SK-N-SH (cell line): ENCODE measurements around the gene CACNG5.

Experiments
- CHD2 ChIP-seq: fragments of 150-350 bp; IDR thresholded peaks from 2 replicates; pipeline ENCODE4 v1.6.1; 2018; ENCODE audit warnings: low read length; ENCODE audit not compliant: partially characterized antibody
- EP300 ChIP-seq, 2 experiments: IDR thresholded peaks; 2 replicates each; pipeline versions ENCODE4 v1.4.0 to v1.6.1; 2012; ENCODE audit warnings: borderline replicate concordance in 1 of 2, low read depth in 1 of 2, low read length in 1 of 2
- EZH2phosphoT487 ChIP-seq: fragments of 200-600 bp; sonication (generic); IDR thresholded peaks from 2 replicates; pipeline ENCODE4 v1.6.1; 2017; ENCODE audit warnings: low read depth, mixed run types, mild to moderate bottlenecking, antibody characterized with exemption, moderate library complexity, borderline replicate concordance
- MAX ChIP-seq: IDR thresholded peaks from 2 replicates; pipeline ENCODE4 v1.4.0; 2012; ENCODE audit warnings: low read depth
- NRF1 ChIP-seq: IDR thresholded peaks from 2 replicates; pipeline ENCODE4 v1.6.1; 2012; ENCODE audit warnings: low read depth, mild to moderate bottlenecking, low read length
- POLR2AphosphoS5 ChIP-seq: IDR thresholded peaks from 2 replicates; pipeline ENCODE4 v1.6.1; 2012; ENCODE audit warnings: low read depth, low read length
- REST ChIP-seq: IDR thresholded peaks from 2 replicates; pipeline ENCODE4 v1.6.1; 2012; ENCODE audit warnings: mild to moderate bottlenecking, low read depth, low read length, moderate library complexity
- TAF1 ChIP-seq: IDR thresholded peaks from 2 replicates; pipeline ENCODE4 v1.6.1; 2012; ENCODE audit warnings: low read depth, mild to moderate bottlenecking, low read length, moderate library complexity, borderline replicate concordance
- TEAD4 ChIP-seq: IDR thresholded peaks from 2 replicates; pipeline ENCODE4 v1.4.0; 2012; ENCODE audit warnings: mild to moderate bottlenecking, borderline replicate concordance; ENCODE audit not compliant: insufficient read depth
- YY1 ChIP-seq: IDR thresholded peaks from 2 replicates; pipeline ENCODE4 v1.4.0; 2012; ENCODE audit warnings: low read depth, mild to moderate bottlenecking
- TF ChIP-seq, protein P1 (sequence below): fragments of 200-600 bp; sonication (generic); IDR thresholded peaks from 2 replicates; pipeline ENCODE4 v1.6.1; 2017; ENCODE audit warnings: antibody characterized with exemption, mild to moderate bottlenecking, moderate library complexity

DNA sequence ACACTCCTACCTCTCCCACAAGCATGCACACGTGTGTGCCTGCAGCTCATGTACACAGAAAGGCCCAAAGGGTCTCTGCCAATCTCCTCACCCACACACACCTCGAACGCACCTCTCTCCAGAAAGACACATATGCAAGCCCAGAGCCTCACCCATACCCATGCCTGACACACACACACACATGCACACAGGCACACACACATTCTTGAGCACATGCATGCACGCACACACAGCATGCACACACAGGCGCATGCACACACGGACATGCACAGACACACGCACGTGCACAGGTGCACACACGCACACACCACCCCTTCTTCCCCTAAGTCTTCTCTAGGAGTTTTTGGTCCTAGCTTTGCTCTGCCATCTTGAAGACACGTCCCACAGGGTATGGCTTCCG, 80.9 kb downstream of the CACNG5 start:
- TF ChIP-seq EZH2phosphoT487 = no peak
- TF ChIP-seq, protein P1, sequence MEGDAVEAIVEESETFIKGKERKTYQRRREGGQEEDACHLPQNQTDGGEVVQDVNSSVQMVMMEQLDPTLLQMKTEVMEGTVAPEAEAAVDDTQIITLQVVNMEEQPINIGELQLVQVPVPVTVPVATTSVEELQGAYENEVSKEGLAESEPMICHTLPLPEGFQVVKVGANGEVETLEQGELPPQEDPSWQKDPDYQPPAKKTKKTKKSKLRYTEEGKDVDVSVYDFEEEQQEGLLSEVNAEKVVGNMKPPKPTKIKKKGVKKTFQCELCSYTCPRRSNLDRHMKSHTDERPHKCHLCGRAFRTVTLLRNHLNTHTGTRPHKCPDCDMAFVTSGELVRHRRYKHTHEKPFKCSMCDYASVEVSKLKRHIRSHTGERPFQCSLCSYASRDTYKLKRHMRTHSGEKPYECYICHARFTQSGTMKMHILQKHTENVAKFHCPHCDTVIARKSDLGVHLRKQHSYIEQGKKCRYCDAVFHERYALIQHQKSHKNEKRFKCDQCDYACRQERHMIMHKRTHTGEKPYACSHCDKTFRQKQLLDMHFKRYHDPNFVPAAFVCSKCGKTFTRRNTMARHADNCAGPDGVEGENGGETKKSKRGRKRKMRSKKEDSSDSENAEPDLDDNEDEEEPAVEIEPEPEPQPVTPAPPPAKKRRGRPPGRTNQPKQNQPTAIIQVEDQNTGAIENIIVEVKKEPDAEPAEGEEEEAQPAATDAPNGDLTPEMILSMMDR = no peak
- no peak for TF ChIP-seq POLR2AphosphoS5
- TF ChIP-seq NRF1 = no peak
- TF ChIP-seq REST = no peak
- no peak for TF ChIP-seq MAX
- no peak for TF ChIP-seq CHD2
- TF ChIP-seq TAF1 = no peak
- TF ChIP-seq YY1 = no peak
- TF ChIP-seq TEAD4 = no peak
- no peak for TF ChIP-seq EP300 (IDR thresholded peaks at IDR 0.05; ENCODE audit: borderline replicate concordance in 1 of 2, low read depth in 1 of 2, low read length in 1 of 2)
